Central memory CD4-positive, alpha-beta T cell (primary cell): ENCODE data around the gene TENM4.

Experiments used
- DNase-seq: peaks from one replicate; pipeline ENCODE4 v3.0.0; 2022

Gene TENM4

DNA sequence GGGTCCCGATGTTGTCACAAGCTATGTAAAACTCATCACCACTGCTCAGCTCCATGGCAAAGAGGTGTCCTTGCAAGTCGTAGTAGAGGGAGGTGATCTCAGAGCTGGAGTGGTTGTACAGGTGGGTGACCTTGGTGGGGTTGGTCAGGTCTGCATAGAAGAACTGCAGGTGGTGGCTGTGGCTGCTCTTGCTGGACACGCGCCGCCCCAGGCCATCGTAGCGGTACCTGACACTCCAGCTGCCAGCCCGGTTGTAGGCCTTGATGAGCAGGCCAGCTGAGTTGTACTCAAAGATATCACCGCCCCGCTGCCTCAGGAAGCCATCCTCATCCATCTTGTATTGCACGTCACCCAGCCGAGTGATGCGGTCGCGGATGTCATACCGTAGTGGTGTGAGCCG, 771.6 kb downstream of the TENM4 start:
- no peak for DNase-seq

DNA sequence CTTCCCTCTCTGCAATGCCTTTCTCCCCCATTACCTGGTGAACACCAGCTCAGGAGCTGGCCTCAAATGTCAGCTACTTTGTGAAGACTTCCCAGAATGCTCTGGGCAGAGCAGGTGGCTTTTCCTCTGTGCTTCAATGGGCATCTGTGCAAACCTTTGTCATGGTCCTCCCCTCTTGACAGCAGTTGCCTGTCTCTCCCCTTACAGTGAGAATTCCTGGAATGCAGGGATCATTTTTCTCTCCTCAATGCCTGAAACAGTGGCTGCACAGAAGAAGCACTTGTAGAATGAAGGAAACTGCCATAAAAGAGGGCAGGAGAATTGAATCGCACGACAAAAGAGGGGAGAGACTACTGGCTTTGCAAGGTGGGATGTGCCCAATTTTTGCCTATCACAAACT, 773.4 kb downstream of the TENM4 start:
- no peak for DNase-seq

DNA sequence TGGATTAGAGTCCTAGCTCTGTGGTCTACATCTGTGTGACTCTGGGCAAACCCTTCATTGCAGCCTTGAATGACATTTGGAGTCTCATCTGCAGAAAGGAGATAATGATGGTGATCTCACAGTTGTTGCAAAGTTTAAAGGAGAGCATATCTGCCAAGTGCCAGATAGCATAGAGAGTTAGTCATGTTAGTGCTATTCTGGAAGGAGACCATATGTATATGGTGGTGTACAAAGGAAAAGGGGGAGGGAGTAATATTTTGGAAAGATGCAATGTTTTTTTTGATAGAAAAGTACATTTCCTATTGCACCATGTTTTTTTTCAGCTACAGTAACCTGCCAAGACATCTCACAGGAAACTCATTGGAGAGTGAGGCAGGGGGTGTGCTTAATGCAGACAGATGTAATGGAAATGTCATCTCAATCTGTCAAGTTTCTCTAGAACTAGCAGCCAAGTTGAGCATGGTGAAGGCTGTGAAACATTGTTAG, 774.1 kb downstream of the TENM4 start:
- DNase-seq, result no peak

DNA sequence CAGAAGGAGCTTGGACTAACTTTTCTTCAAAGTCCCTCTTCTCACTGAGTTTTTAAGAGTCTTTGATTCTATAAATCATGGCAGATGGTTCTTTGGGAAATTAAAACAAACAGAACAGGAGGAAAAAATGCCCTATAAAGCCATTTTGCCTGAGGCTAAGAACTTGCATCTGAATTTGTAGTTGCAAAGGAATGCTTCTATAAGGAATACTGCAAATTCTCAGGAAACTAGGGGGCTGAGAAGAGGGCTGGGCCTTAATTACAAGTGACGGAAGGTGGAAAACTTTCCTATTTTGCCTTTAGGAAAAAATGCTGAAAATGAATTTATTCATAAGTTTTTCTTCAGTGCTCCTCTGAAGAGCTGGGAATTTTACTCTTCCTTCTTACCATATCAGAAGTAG, 776.2 kb downstream of the TENM4 start:
- no peak for DNase-seq

DNA sequence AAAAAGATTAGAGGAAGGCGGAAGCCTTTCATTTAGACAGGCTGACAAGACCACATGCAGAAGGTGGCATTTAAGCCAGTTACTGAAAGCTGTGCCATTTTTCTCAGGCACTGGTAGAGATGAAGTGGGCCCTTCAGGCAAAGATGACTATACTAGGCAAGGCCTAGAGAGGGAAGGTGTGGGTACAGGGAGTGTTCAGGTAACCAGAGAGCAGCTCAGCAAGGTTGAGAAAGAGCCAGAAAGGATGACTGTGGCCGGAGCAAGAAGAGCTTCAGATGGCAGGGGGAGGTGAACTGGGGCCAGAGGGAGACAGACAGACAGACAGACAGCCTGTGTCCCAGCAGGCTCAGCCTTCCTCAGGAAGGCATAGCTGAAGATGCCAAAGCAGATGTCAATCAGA, 778.0 kb downstream of the TENM4 start:
- DNase-seq, result no peak

DNA sequence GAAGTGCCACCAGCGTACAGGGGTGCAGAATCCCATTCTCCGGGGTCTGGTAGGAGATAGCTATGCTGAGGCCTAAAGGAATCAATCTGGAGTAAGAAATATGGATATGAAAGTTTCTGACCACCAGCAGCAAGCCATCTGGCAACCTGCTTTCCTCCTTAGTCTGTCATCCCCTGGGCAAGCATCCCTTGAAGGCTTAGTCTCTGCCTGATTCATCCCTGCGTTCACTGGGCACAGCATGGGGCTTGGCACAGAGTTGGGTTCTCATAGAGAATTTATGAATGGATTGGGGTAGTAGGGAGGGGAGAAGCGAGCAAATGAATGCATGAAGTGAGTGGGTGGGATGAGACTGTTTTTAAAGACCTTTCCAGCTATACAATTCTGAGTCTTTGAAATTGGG, 780.4 kb downstream of the TENM4 start:
- DNase-seq, result no peak

DNA sequence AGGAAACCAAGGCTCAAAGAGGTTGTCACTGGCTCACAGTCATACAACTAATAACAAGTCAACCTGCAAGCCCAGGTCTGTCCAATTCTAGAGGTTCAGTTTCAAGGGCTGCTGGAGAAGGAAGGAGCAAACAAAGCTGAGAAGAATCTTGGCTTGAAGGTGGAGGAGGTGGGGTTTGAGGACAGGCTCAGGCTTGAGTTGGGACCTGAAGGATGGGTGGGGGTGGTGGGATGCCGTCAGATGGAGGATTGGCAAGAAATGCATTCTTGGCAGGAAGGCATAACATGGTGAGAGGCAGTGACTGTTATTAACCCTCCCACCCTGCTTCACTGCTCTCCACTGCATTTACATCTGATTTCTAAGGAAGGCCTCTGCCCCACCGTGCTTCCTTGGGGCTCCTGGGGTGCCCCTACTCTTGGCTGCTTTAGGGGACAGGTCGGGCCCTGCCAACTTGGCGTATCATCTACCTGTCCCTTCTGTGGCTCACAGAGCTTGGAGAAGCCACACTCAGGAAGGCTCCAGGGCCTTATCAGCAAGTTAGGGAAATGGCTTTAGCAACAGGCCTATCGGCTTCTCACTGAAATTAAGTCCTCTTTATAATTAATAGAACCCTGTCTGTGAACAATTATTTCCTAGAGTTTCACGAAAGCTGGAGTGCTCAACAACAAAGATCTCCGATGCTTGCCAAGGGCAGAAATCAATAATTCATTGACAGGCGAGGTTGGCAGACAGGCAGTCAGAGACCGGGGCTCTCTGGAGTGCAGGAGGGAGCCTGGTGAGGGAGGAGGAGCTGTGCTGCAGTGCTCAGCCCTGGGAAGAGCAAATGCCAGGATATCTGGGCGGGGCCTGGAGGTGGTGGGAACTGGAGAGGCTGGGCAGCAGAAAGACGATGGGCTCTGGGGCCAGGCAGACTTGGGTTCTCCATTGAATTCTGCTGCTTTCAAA, 781.2 kb downstream of the TENM4 start:
- no peak for DNase-seq

DNA sequence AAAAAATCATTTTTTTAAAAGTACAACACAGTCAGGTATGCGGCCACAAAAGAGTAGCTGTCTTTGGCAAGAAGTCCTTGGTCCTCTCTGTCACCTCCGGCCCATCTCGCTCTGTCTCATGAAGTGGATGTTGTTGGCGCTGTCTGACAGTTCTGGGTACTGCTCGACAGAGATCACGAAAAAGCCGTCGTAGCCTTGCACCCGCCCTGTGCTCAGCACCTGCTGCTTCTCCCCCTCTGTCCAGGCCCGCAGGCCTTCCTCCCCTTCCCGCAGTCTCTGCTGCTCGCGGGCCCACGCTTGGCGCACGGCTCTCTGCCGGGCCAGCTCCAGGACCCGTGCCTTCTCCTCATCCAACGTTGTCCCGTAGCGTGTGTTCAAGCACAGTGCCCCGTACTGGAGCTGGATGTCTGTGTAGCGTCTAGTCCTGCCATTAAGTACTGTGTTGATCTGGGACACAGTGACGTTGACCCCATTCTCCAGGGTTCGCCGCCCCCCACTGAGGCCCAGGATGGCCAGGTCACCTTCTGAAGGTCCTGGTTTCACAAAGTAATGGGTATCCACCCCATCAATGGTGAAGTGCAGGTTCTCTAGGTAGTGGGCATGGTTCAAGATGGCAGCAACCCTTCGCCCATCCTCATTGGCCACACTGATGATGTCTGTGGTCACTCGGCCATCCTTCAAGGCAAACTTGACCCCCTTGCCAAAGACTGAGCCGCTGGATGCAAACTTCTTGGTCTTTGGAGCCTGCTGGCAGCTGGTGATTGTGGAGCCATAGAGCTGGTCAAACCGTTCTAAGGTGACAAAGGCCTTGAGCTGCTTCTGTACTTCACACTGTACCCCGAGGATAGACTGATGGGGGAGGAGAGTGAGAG, 782.6 kb downstream of the TENM4 start:
- no peak for DNase-seq

DNA sequence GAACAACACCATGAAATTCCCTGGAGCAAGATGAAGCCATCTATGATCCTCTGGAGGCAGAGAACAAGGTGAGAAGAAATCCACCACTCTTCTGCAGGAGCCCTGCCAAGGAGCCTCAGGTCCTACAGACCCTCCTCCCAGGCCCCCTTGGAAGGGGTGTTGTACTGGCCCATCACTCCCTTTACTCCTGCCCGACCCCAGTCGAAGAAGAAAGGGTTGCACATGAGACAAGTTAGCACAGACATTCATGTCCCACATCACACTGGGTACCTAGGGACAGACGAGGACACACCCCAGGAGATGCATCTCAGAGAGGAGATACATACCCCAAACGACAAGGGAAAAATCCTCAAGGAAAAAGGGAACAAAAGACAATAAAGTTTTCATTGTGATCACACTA, 783.4 kb downstream of the TENM4 start:
- DNase-seq, result no peak

DNA sequence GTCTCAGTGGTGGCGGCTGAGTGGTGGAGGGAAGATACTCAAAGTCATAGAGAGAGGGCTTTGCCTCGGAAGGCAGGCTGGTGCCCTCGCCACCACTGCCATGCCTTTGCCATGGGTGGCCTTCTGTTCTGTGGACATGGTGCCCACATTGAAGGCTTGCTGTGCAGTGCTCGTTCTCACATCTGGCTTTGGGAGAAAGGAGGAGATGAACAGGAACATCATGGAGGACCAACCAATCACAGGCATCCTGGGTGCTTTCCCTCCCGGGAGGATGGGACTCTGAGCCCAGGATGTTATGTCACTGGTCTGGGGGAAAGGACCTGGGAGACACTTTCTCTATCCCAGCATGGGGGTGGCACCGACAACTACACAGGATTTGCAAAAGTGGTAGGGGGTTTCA, 783.8 kb downstream of the TENM4 start:
- no peak for DNase-seq

DNA sequence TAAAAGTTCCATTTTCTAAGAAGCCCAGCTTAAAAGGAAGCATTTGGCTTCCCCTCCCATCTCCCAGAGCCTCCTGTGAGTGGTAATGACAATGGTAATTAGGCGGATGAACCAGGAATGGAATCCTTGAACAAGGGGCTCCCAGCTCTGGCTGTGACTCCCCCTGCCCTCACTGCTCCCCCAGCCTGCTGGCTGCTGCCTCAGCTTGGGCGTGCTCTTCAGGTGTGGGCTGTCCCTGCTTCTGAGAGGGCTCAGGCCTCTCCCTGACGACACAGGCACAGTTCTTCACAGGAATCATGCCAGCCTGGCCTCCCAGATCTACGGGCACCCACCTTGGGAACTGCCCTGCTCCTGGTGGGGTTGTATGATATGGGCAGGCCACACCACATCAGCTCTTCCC, 784.5 kb downstream of the TENM4 start:
- DNase-seq, result no peak

DNA sequence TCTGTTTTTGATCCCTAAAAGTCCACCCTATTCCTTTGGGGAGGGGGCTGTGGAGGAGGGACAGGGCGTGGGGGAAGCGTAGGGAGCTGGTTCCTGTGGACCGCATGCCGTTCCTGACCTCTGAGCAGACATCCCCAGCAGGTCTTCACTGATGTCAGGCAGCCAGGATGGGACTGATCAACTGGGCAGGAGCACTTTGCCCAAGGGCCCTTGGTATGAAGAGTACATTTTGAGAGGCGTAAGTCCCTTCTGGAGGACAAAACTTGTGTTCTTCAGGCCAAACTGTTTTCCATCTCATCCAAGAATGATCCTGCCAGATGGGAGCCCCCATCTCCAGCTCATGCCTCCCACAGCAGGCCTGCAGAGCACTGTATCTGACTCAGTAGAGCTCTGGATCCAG, 785.3 kb downstream of the TENM4 start:
- no peak for DNase-seq

DNA sequence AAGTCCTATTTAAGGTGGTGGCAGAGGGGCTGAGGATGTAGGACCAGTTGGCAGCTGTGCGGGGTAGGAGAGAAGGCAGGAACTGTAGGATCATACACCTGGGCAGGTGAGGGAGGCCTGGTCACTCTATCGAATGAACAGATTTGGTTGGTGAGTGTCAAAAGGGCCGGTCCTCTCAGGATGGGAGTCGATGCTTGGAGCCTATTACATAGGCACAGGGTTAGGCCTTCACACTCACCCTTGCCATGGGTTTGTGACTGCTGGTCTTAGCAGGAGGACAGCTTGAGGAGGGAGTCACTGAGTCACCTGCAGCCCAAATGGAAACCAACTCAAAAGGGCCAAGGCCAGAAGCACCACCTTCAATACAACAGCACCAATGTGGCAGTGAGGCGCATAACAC, 786.0 kb downstream of the TENM4 start:
- no peak for DNase-seq

DNA sequence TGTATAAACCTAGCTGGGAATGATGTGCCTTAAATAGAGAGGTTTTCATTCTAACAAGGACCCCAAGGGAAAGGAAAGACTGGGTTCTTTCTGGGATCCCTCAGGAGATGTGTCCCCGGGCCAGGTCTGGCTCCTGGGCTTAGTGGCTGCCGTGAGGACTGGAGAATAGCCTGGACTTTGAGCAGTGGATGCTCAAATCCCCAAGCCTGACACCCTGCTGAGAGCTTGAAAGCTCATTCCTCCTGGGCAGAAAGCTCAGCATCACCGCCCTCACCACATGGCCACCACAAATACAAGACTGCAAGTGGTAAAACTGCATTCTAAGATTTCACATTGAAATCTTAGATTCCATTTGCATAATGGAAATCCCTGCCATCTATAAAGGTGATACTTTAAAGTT, 786.8 kb downstream of the TENM4 start:
- DNase-seq, result no peak

DNA sequence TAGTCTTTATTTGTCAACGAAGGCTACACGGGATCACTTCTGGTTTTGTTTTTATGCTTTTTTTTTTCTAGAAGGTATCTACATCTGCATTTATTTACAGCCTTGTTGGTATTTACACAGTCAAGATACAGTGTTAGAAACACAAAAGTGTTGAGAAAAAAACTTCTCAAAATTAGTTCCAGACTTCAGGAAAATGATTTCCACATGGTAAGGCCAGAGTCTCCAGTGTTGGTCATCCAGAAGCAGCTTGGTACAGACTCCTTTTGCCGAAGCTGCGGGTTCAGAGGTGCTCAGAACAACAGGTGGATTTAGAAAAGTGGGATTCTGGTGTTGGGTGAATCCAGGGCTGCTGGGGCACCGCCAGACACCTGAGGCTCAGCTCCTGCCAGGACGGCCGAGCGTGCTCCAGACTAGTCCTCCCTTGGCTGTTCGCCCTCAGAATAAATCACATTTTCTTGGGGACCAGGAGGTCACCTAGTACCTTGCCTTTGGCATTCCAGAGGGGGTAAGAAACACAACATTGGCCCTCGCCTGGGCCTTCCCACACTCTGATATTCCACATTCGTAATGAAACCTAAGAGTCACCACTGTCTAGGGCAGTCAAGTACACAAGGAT, 787.4 kb downstream of the TENM4 start:
- DNase-seq, result no peak

DNA sequence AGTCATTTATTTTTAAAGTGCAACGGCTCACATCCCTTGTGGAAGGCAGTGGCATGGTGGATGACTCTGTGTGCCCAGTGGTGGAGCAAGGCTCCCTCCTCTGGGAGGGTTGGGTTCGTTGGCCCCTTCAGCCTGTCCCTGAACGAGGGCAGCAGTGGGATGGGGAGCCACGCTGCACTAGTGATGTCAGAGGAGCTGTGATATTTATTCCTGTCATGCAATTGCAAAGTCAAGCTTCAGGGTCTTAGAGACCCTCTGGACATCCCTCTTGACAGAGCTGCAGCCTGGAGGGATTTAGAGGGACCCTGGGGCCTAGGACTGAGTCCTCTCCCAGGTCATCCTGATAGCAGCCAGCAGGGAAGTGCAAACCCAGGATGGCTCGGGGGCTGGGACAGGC, 788.0 kb downstream of the TENM4 start:
- no peak for DNase-seq

DNA sequence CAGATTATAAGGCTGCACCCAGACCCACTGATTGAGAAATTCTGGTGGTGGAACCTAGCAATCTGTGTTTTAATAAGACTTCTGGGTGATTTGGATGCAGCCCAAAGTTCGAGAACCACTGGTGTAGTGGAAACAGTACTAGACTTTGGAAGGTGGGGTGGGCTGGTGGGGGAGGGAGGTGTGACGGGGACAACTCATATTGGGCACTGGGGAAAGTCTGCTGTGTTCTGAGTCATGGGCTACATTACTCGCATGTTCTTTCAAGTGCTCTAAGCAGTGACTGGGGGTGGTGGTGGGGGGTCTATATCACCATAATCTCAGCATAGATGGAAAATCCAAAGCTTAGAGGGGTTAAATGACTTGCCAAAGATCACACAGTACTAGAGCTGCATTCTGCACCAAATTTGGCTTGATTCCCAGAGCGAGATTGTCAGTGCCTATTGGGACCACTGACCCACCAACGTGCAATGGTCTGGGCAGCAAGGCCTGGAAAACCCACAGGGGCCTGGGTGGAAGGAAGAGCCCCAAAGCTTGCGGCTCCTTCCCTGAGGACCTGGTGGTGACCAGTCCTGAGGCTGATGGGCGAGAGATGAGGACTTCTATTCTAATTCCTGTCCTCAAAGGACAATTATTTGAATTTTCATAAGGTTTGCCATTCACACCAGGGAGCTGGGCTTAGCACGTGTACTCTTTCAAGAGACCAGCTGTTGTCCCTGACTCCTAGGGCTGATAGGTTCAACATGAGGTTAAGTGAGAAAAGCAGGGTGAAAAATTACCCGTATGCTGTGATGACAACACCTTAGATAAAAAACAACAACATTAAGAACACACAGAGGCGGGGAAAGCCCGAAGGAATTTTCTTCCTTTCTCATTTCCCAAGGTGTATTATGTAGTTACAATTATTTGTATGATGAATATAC, 788.6 kb downstream of the TENM4 start:
- DNase-seq, result no peak

DNA sequence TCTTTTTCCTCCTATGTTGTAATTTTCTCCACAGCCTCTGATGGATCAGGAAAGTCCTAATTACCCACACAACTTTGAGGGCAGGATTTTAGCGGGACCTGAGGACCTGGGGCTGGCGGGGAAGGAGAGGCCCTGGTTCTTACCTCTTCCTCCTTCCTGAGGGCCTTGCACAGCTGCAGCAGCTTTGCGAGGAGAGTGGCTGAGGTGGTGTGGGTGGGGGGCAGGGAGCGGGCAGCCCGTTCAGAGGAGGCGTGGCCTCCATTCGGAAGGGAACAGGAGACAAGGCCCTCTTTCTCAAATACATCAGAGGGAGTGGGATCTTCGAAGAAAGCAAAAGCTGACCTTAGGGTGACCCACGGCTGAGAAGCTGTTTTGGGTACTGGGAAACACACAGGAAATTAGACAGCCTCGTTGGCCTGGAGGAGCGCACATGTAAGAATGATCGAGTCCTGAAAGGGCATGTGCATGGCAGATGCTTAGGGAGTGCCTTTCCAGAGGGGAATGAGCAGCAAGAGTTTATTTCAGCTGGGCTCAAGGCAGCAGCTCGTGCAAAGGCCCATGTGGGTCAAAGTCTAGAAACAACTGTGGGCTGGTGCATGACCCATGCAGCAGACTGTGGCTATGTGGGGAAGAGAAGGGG, 789.6 kb downstream of the TENM4 start:
- DNase-seq, result no peak

DNA sequence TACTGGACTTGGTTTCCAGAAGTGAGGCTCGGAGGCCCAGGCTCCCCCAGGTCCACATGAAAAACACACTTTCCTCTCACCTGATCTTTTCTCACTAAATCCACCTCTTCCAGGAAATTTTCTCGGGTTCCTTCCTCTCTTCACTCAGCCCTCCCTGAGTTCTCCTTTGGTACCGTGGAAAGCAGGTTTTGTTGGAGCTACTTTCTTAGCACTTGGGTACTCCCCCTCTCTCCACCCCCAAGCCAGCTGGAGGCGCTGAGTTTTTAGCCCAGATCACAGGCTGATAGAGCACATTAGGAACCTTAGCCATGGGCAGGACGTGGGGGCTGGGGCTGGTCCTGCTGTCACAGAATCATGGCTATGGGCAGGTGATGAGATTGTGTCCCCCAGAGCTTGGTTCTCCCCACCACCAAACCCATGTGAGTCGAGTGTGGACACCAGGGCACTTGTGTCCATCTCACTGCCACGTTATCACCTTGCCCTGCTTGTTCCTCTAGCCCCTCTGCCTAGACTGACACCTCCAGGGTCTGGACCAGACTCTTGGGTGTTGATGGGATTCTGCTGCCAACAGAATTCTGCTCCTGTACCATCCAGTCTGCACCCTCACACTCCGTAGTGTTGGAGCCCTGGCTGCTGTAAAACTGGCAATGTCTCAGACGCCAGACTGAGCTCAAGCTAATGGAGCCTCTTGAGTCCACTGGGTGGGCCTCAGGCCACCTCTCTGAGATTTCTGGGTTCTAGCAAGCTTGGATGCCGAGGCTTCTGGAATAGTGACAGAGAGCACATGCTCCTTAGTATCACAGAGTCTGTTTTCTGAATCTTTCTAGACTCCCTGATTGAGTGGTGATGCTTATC, 791.2 kb downstream of the TENM4 start:
- no peak for DNase-seq

DNA sequence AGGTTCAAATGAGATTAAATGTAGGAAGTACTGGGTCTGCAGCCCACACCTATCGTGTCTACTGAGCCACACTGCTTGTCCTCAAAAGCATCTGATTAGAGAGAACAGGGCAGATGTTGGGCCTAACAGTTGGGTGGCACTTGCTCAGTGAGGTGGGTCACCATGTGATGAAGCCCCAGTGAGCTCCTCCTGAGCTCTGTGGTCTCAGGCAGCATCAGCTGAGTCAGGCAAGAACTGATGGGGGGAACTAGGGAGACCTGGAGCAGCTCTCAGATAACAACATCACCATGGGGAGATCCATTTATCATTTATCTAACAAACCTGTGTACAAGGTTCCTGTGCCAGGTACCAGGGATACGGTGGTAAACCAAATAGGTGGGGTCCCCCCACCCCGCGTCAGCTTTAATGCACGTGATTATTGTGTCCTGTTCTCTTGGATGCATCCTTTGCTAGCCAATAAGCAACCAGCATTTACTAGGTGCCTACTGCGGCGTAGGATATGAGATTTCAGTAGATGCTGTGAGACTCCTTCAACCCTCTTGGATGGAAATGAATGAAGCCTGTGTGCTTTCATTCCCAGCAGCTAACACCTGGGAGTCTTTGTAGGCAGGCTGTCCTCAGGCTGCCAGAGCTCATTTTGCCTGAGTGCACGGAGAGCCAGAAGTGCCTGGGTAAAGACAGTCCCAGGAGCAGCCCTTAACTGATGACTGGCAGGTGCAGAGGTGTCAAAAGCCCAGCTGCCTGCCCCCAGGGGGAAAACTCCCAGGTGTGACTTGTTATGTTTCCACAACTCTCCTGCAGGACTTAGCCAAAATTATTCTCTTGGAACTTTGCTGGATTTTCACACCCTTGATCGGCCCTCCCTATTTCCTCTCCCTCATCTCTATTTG, 792.6 kb downstream of the TENM4 start:
- no peak for DNase-seq
